OCI-M2 (cell line): Measurements from ENCODE around the gene TP53TG3B.
"Not testable (repeated sequence)": the region's sequence is repeated elsewhere in the genome, so short reads cannot be mapped to it uniquely, and the experiment has no call there.

Experiments used
- DNase-seq: peaks from one replicate; lab custom pipeline; 2025; ENCODE audit not compliant: unreplicated experiment; lab: John Stamatoyannopoulos, UW

Gene TP53TG3B

DNA sequence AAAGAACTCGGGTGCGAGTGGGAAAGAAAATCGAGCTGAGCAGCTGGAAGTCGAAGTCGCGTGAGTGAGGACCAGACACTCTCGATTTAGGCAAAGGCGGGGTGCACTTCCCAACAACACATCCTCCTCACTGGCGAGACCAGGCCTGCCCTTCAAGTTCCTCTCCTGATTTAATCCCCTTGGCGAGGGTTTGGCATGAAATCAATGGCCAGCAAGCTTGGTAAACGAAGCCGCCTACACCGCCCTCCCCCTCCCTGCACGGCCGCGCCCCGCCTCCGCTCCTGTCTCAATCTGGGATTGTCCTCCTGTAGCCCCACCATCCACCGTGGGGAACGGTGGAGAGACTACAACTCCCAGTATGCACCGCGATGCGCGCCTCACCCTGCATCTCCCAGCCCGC, at the start of gene TP53TG3B:
TSS of gene TP53TG3B (plus strand) at position 301 of the 400 bp plus-strand sequence. CDS start at position 369, 68 bp downstream.
- DNase-seq: not testable (repeated sequence)

- not testable (repeated sequence) for DNase-seq
Observed at GRCh38 chr16:33336226-33337012, 24.2 kb upstream of the TP53TG3B start.

- not testable (repeated sequence) for DNase-seq
Observed at GRCh38 chr16:33337627-33338542, 22.8 kb upstream of the TP53TG3B start.

GRCh38 chr16:33338543-33338951, 22.1 kb upstream of the TP53TG3B start:
- DNase-seq: not testable (repeated sequence)

DNA sequence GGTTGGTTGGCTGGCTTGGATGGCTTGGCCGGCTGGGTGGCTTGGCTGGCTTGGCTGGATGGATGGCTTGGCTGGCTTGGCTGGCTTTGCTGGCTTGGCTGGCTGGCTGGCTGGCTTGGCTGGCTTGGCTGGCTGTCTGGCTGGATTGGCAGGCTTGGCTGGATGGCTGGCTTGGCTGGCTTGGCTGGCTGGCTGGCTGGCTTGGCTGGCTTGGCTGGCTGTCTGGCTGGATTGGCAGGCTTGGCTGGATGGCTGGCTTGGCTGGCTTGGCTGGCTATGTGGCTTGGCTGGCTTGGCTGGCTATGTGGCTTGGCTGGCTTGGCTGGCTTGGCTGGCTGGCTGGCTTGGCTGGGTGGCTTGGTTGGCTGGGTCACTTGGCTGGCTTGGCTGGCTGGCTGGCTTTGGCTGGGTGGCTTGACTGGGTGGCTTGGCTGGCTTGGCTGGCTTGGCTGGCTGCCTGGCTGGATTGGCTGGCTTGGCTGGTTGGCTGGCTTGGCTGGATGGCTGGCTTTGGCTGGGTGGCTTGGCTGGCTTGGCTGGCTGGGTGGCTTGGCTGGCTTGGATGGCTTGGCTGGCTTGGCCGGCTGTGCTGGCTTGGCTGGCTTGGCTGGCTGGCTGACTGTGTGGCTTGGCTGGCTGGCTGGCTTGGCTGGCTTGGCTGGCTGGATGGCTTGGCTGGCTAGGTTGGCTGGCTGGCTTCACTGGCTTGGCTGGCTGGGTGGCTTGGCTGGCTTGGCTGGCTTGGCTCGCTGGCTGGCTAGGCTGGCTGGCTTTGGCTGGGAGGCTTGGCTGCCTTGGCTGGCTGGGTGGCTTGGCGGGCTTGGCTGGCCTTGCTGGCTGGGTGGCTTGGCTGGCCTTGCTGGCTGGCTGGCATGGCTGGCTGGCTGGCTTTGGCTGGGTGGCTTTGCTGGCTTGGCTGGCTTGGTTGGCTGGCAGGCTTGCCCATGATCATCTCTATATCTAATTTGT, 21.3 kb upstream of the TP53TG3B start:
- not testable (repeated sequence) for DNase-seq
